SK-N-SH (cell line): ENCODE measurements around the gene HCN1. TPM values are rescaled to one million over a fixed set of nuclear protein-coding genes. Genes with fewer than 3 reads are reported as not detected.

Experiments
- CTCF ChIA-PET: fragments of 300-600, 350-600 bp; formaldehyde crosslinking; extraction: SDS; loops from one replicate; lab custom pipeline; 2021; lab: Yijun Ruan, JAX
- POLR2A ChIA-PET: fragments of 350-600 bp; sonication (Branson Sonifier 250); formaldehyde crosslinking; extraction: SDS; loops from one replicate; lab custom pipeline; 2020; ENCODE audit warnings: antibody characterized with exemption, inconsistent platforms; lab: Yijun Ruan, JAX
- DNase-seq: peaks from one replicate; pipeline ENCODE4 v3.0.0; 2012
- H2AFZ ChIP-seq: fragments of 200-600 bp; sonication (generic); 2 replicates; pipeline ENCODE4 v1.8.1; 2016; ENCODE audit warnings: antibody characterized with exemption, mild to moderate bottlenecking, low read depth
- H3F3A ChIP-seq: fragments of 200-600 bp; sonication (generic); replicated peaks from 2 replicates; pipeline ENCODE3; 2016; ENCODE audit warnings: antibody characterized with exemption, mild to moderate bottlenecking; ENCODE audit not compliant: insufficient read depth
- H3K27ac ChIP-seq, 2 experiments: fragments of 200-500 bp in 1 of 2; fragments of 200-600 bp in 1 of 2; sonication (Bioruptor generic) in 1 of 2; sonication (generic), shearing (Covaris generic) in 1 of 2; 2 replicates each; pipeline versions ENCODE4 v1.5.1 to v1.6.1; 2014 to 2016; ENCODE audit warnings: low read depth in 2 of 2, inconsistent platforms in 1 of 2, low read length in 1 of 2, mild to moderate bottlenecking in 1 of 2, mixed read lengths in 1 of 2
- H3K27me3 ChIP-seq: fragments of 200-600 bp; sonication (generic), shearing (Covaris generic); 2 replicates; pipeline ENCODE4 v1.6.1; 2016; ENCODE audit warnings: mixed run types; ENCODE audit not compliant: insufficient read depth
- H3K36me3 ChIP-seq, 2 experiments: fragments of 200-500 bp in 1 of 2; fragments of 200-600 bp in 1 of 2; sonication (Bioruptor generic) in 1 of 2; sonication (generic) in 1 of 2; replicated peaks in 1 of 2; 2 replicates each; pipeline versions ENCODE3 to v1.5.1; 2014 to 2016; ENCODE audit warnings: low read length in 1 of 2, mild to moderate bottlenecking in 1 of 2; ENCODE audit not compliant: insufficient read depth in 2 of 2, control insufficient read depth in 1 of 2
- H3K4me1 ChIP-seq, 2 experiments: fragments of 200-500 bp in 1 of 2; fragments of 200-600 bp in 1 of 2; sonication (Bioruptor generic) in 1 of 2; sonication (generic), shearing (Covaris generic) in 1 of 2; 2 replicates each; pipeline versions ENCODE4 v1.5.1 to v1.6.1; 2014 to 2016; ENCODE audit warnings: low read depth in 1 of 2, low read length in 1 of 2, mixed run types in 1 of 2; ENCODE audit not compliant: insufficient read depth in 2 of 2, control insufficient read depth in 1 of 2
- H3K4me2 ChIP-seq: fragments of 200-600 bp; sonication (generic), shearing (Covaris generic); 2 replicates; pipeline ENCODE4 v1.6.1; 2017; ENCODE audit warnings: mixed run types
- H3K4me3 ChIP-seq, 2 experiments: fragments of 200-500 bp in 1 of 2; fragments of 200-600 bp in 1 of 2; sonication (Bioruptor generic) in 1 of 2; sonication (generic), shearing (Covaris generic) in 1 of 2; 2 replicates each; pipeline versions ENCODE4 v1.5.1 to v1.8.1; 2014 to 2016; ENCODE audit warnings: low read depth in 2 of 2, inconsistent platforms in 1 of 2, low read length in 1 of 2, mild to moderate bottlenecking in 1 of 2, mixed read lengths in 1 of 2, moderate library complexity in 1 of 2
- H3K79me2 ChIP-seq: fragments of 200-600 bp; sonication (generic); 2 replicates; pipeline ENCODE4 v1.8.1; 2017; ENCODE audit warnings: mild to moderate bottlenecking; ENCODE audit not compliant: insufficient read depth
- H3K9ac ChIP-seq: fragments of 200-600 bp; sonication (generic); 2 replicates; pipeline ENCODE4 v1.6.1; 2017; ENCODE audit warnings: mixed run types
- H3K9me2 ChIP-seq: fragments of 200-600 bp; sonication (generic); 2 replicates; pipeline ENCODE4 v1.6.1; 2017; ENCODE audit warnings: mixed run types
- H3K9me3 ChIP-seq: fragments of 200-600 bp; sonication (generic); 2 replicates; pipeline ENCODE4 v1.6.1; 2017; ENCODE audit warnings: mixed run types, mild to moderate bottlenecking, moderate library complexity
- H4K20me1 ChIP-seq: fragments of 200-600 bp; sonication (generic); 2 replicates; pipeline ENCODE4 v1.6.1; 2017; ENCODE audit warnings: mild to moderate bottlenecking, mixed run types; ENCODE audit not compliant: insufficient read depth
- CHD2 ChIP-seq: fragments of 150-350 bp; IDR thresholded peaks from 2 replicates; pipeline ENCODE4 v1.6.1; 2018; ENCODE audit warnings: low read length; ENCODE audit not compliant: partially characterized antibody
- FOXJ3 ChIP-seq: sonication (generic); formaldehyde crosslinking; IDR thresholded peaks from 2 replicates; pipeline ENCODE4 v1.5.1; 2020; ENCODE audit warnings: mild to moderate bottlenecking, missing genetic modification reagents
- GATA2 ChIP-seq: sonication (generic); formaldehyde crosslinking; IDR thresholded peaks from 2 replicates; pipeline ENCODE4 v1.5.0; 2020; ENCODE audit warnings: mild to moderate bottlenecking, missing genetic modification reagents
- MAX ChIP-seq: IDR thresholded peaks from 2 replicates; pipeline ENCODE4 v1.4.0; 2012; ENCODE audit warnings: low read depth
- MXI1 ChIP-seq: IDR thresholded peaks from 2 replicates; pipeline ENCODE4 v1.6.1; 2012; ENCODE audit warnings: mild to moderate bottlenecking, low read depth, low read length, improper control_type of control experiment
- NFIC ChIP-seq: IDR thresholded peaks from 2 replicates; pipeline ENCODE4 v1.4.0; 2012; ENCODE audit warnings: borderline replicate concordance
- RAD21 ChIP-seq: IDR thresholded peaks from 2 replicates; pipeline ENCODE4 v1.6.1; 2012; ENCODE audit warnings: mild to moderate bottlenecking, low read length
- WGBS: methylation state at CpG from one replicate; pipeline ENCODE4 v1.1.6; 2017; ENCODE audit warnings: low lambda C conversion rate; 5-methylcytosine and 5-hydroxymethylcytosine counted together
- polyA plus RNA-seq, 3 experiments: library from polyadenylated mRNA; depleted of rRNA; stranded (reverse); fragments of >200 nt; gene quantifications; 2 replicates each; pipeline ENCODE4 v1.2.3, GENCODE V29; 2012
- TF ChIP-seq, protein P1 (sequence below): IDR thresholded peaks from 2 replicates; pipeline ENCODE4 v1.6.1; 2012; ENCODE audit warnings: mild to moderate bottlenecking, low read depth, low read length, moderate library complexity
- TF ChIP-seq, protein P2 (sequence below): fragments of 200-600 bp; sonication (generic); IDR thresholded peaks from 2 replicates; pipeline ENCODE4 v1.6.1; 2017; ENCODE audit warnings: antibody characterized with exemption, mild to moderate bottlenecking, moderate library complexity

Gene HCN1
- polyA plus RNA-seq, 1 of the 3 experiments (the other 2 are of a cell fraction): not detected

GRCh38 chr5:45609661-45610060, 86.5 kb downstream of the HCN1 start (continued):
- no peak for TF ChIP-seq CHD2

DNA sequence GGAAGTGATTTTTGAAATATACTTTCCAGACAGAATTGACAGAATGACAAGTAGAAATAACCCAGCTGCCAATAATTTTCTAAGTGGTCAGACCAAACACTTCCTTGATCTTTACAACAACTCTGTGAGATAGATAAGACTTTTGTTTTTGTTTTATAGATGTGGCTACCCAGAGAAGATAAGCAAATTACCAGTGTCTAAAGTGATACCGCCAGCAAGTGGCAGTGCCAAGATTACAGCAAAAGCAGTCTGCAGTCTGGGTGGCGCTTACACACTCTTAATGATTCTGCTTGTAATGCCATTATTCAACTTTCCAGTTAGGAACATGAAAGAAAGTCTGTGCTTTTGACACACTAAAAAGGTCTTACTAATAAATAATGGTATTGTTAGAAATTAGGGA, 92.1 kb downstream of the HCN1 start:
- H3K9me2 ChIP-seq: no peaks in the 10 kb centered on the region
- 3% methylated on average over 2 of the region's 2 CpGs for whole genome bisulfite sequencing
- POLR2A ChIA-PET: no interaction called here

More for the DNA sequence above, 92.1 kb downstream of the HCN1 start:
- Histone ChIP-seq H3K4me3 (no peak overlapping the region), H4K20me1 (no peaks in the 10 kb centered on the region), H3F3A (no peaks in the 10 kb centered on the region), H3K79me2 (no peaks in the 10 kb centered on the region), H3K9ac (no peak overlapping the region), H3K27ac (no peak overlapping the region), H3K27me3 (no peaks in the 10 kb centered on the region), H2AFZ (no peak overlapping the region), H3K9me3 (no peaks in the 10 kb centered on the region), H3K36me3 (no peaks in the 10 kb centered on the region), H3K4me2 (no peak overlapping the region), H3K4me1 (no peaks in the 10 kb centered on the region)
- no peak for DNase-seq
- CTCF ChIA-PET: no interaction called here
- no peak for TF ChIP-seq MXI1
- TF ChIP-seq MAX: no peak
- TF ChIP-seq GATA2 (CRISPR knock-in tag): no peak
- no peak for TF ChIP-seq NFIC
- no peak for TF ChIP-seq FOXJ3 (CRISPR knock-in tag)
- TF ChIP-seq, protein P1, sequence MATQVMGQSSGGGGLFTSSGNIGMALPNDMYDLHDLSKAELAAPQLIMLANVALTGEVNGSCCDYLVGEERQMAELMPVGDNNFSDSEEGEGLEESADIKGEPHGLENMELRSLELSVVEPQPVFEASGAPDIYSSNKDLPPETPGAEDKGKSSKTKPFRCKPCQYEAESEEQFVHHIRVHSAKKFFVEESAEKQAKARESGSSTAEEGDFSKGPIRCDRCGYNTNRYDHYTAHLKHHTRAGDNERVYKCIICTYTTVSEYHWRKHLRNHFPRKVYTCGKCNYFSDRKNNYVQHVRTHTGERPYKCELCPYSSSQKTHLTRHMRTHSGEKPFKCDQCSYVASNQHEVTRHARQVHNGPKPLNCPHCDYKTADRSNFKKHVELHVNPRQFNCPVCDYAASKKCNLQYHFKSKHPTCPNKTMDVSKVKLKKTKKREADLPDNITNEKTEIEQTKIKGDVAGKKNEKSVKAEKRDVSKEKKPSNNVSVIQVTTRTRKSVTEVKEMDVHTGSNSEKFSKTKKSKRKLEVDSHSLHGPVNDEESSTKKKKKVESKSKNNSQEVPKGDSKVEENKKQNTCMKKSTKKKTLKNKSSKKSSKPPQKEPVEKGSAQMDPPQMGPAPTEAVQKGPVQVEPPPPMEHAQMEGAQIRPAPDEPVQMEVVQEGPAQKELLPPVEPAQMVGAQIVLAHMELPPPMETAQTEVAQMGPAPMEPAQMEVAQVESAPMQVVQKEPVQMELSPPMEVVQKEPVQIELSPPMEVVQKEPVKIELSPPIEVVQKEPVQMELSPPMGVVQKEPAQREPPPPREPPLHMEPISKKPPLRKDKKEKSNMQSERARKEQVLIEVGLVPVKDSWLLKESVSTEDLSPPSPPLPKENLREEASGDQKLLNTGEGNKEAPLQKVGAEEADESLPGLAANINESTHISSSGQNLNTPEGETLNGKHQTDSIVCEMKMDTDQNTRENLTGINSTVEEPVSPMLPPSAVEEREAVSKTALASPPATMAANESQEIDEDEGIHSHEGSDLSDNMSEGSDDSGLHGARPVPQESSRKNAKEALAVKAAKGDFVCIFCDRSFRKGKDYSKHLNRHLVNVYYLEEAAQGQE: no peak
- TF ChIP-seq RAD21: no peak
- TF ChIP-seq, protein P2, sequence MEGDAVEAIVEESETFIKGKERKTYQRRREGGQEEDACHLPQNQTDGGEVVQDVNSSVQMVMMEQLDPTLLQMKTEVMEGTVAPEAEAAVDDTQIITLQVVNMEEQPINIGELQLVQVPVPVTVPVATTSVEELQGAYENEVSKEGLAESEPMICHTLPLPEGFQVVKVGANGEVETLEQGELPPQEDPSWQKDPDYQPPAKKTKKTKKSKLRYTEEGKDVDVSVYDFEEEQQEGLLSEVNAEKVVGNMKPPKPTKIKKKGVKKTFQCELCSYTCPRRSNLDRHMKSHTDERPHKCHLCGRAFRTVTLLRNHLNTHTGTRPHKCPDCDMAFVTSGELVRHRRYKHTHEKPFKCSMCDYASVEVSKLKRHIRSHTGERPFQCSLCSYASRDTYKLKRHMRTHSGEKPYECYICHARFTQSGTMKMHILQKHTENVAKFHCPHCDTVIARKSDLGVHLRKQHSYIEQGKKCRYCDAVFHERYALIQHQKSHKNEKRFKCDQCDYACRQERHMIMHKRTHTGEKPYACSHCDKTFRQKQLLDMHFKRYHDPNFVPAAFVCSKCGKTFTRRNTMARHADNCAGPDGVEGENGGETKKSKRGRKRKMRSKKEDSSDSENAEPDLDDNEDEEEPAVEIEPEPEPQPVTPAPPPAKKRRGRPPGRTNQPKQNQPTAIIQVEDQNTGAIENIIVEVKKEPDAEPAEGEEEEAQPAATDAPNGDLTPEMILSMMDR: no peak
